B cell (primary cell): ENCODE data around the gene ATG4C.

Source experiments
- CTCF ChIP-seq: fragments of 200-600 bp; IDR thresholded peaks from one replicate; pipeline ENCODE4 v1.8.0; 2022; ENCODE audit warnings: antibody characterized with exemption, mild to moderate bottlenecking
- EZH2 ChIP-seq: IDR thresholded peaks from 2 replicates; pipeline ENCODE4 v1.6.1; 2012; ENCODE audit warnings: borderline replicate concordance, low read depth, mild to moderate bottlenecking, moderate library complexity, low read length; ENCODE audit not compliant: insufficient read depth, poor library complexity, severe bottlenecking

DNA sequence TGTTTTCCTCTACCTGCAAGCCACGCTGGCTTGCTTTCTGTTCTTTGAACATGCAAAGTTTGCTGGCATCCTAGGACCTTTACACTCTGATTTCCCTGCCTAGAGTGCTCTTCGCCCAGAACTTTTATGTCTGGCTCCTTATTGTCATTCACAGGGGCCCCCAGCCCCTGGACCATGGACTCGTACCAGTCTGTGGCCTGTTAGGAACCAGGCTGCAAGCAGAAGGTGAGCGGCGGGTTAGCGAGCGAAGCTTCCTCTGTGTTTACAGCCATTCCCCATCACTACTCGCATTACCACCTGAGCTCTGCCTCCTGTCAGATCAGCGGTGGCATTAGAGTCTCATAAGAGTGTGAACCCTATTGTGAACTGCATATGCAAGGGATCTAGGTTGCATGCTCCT lies 73.0 kb downstream of the ATG4C start:
- no peak for TF ChIP-seq CTCF
- no peak for TF ChIP-seq EZH2
